Ovary (tissue), 9 donors: ENCODE results near the gene NSMCE4A. TPM values are rescaled to one million over a fixed set of nuclear protein-coding genes. Genes with fewer than 3 reads are reported as not detected.

Experiments used
- DNase-seq, 5 donors: peaks; one replicate each; pipeline ENCODE4 v3.0.0-alpha.2; 2019 to 2020
- H3K27ac ChIP-seq, 2 donors: fragments of 200-600 bp; one replicate each; pipeline versions ENCODE4 v1.5.1 to v1.8.0; 2019 to 2022
- H3K27me3 ChIP-seq: fragments of 200-600 bp; one replicate; pipeline ENCODE4 v1.8.0; 2022
- H3K36me3 ChIP-seq: fragments of 200-600 bp; sonication (generic); one replicate; pipeline ENCODE4 v1.5.1; 2019
- H3K4me1 ChIP-seq: one replicate; pipeline ENCODE4 v1.8.1; 2013; ENCODE audit warnings: mild to moderate bottlenecking, moderate library complexity; ENCODE audit not compliant: insufficient read depth
- H3K4me3 ChIP-seq: fragments of 200-600 bp; sonication (generic); one replicate; pipeline ENCODE4 v1.5.1; 2017
- H3K9me3 ChIP-seq, 2 donors: fragments of 200-600 bp in 1 of 2; sonication (generic) in 1 of 2; one replicate each; pipeline versions ENCODE4 v1.5.1 to v1.8.1; 2013 to 2019; ENCODE audit warnings: mild to moderate bottlenecking in 1 of 2, moderate library complexity in 1 of 2
- CTCF ChIP-seq, 3 donors: fragments of 450-650 bp in 2 of 3; fragments of 200-600 bp in 1 of 3; IDR thresholded peaks; one replicate each; pipeline versions ENCODE4 v1.5.1 to v1.8.0; 2016 to 2022; ENCODE audit warnings: antibody characterized with exemption in 3 of 3, mild to moderate bottlenecking in 1 of 3
- EP300 ChIP-seq: sonication (generic); formaldehyde crosslinking; IDR thresholded peaks from one replicate; pipeline ENCODE4 v1.6.1; 2017; ENCODE audit warnings: antibody characterized with exemption
- POLR2A ChIP-seq: fragments of 450-650 bp; IDR thresholded peaks from one replicate; pipeline ENCODE4 v1.6.1; 2017; ENCODE audit warnings: antibody characterized with exemption, mild to moderate bottlenecking, moderate library complexity
- WGBS, 3 donors: extraction: QIAGEN DNeasy Blood & Tissue Kit in 1 of 3; methylation state at CpG; one replicate each; pipeline versions ENCODE4 v1.1.5 to v1.1.7; 2013 to 2017; 5-methylcytosine and 5-hydroxymethylcytosine counted together
- intact Hi-C, 4 donors: fragments of 100-400 bp; cut with DNase I; formaldehyde crosslinking; loops; one replicate each; pipeline versions ENCODE4 v1.11.0 to v1.15.1; 2022 to 2023
- polyA plus RNA-seq, 2 donors: library from polyadenylated mRNA; stranded (reverse); fragments of 200-250 nt in 1 of 2; fragments of 350-450 nt in 1 of 2; fragmentation: Illumina TruSeq in 1 of 2; extraction: RNeasy Lipid Tissue Mini Kit (QIAGEN cat#74804) in 1 of 2; gene quantifications; one replicate each; pipeline ENCODE4 v1.2.3, GENCODE V29; 2013 to 2014
- small RNA-seq: library from RNA; depleted of rRNA; stranded (forward); fragments of <200 nt; gene quantifications from one replicate; pipeline ENCODE3, GENCODE V24; 2016
- total RNA-seq, 7 donors: library from RNA; depleted of rRNA in 2 of 7; stranded (reverse); fragments of >200 nt in 2 of 7; fragmentation: NEBNext Ultra II Directional in 3 of 7; extraction: Animal tissue kit (Norgen Biotek cat#: 25700) in 3 of 7; gene quantifications; one replicate each; pipeline versions ENCODE4 v1.1.0 to v1.2.4, GENCODE V29; 2016 to 2023
- donor health status: DM: no; HTN: no; CAD: no; lungs with moderate emphysema.
- donor health status: DM: no; HTN: no; CAD: no.
- donor health status: Bipolar disorder and iron deficiency.
- donor health status: DM: yes; HTN: yes; CAD: no.
- donor health status: DM: no; HTN: no; CAD: no.
- donor health status: DM: yes; HTN: yes; CAD: no.

Gene NSMCE4A
- total and polyA plus RNA-seq, 9 donors = 34.1 to 71.4 (median 43.6) TPM

GRCh38 chr10:121911421-121911697 lies 63.7 kb downstream of the NSMCE4A start:
- Histone ChIP-seq H3K9me3 (no peaks in the 10 kb centered on the region), H3K27me3 (no peaks in the 10 kb centered on the region), H3K4me3 (no peak overlapping the region), H3K4me1 (no peaks in the 10 kb centered on the region), H3K36me3 (no peaks in the 10 kb centered on the region), H3K27ac (no peak overlapping the region)
- WGBS, 3 donors = 96 to 97% (median 97%) methylated on average over 2 of the region's 2 CpGs
- no peak for TF ChIP-seq CTCF (IDR thresholded peaks at IDR 0.05)
- TF ChIP-seq EP300 = no peak
- TF ChIP-seq POLR2A = no peak
- intact Hi-C loops = no loop called here
- DNase-seq = no peak

GRCh38 chr10:121910673-121911420 lies 64.2 kb downstream of the NSMCE4A start:
- Histone ChIP-seq H3K27ac (no peak overlapping the region), H3K9me3 (no peaks in the 10 kb centered on the region), H3K27me3 (no peaks in the 10 kb centered on the region), H3K36me3 (no peaks in the 10 kb centered on the region), H3K4me1 (no peaks in the 10 kb centered on the region), H3K4me3 (no peak overlapping the region)
- 62 to 66% (median 64%) methylated on average over 5 of the region's 5 CpGs for WGBS, 3 donors
- TF ChIP-seq EP300 = no peak
- TF ChIP-seq POLR2A = no peak
- no peak for TF ChIP-seq CTCF (IDR thresholded peaks at IDR 0.05)
- intact Hi-C loops = no loop called here
- no peak for DNase-seq

Small RNAs within 50 kb of the gene (small RNA-seq; reads per million reads assigned to genes)
- not detected for gene RF02219

Other genes starting within 250 kb of the NSMCE4A start
- 10 to 100 TPM; 19.0 to 36.6 (median 35.1) TPM for gene ATE1, start 47.2 kb downstream of the NSMCE4A start, total RNA-seq
- 10 to 100 TPM in 1 of 2 donors, 1 to 10 TPM in 1; 8.9 to 16.0 TPM for gene ATE1, start 47.2 kb downstream of the NSMCE4A start, polyA plus RNA-seq
- 10 to 100 TPM in 5 of 7 donors, 1 to 10 TPM in 2; 7.2 to 66.4 (median 14.2) TPM for gene TACC2, start 13.9 kb upstream of the NSMCE4A start, total RNA-seq
- gene TACC2, start 13.9 kb upstream of the NSMCE4A start, polyA plus RNA-seq = 10 to 100 TPM in 1 of 2 donors, 1 to 10 TPM in 1; 6.1 to 28.3 TPM